ENCODE data around the gene HOPX. TPM values are rescaled to one million over a fixed set of nuclear protein-coding genes. Genes with fewer than 3 reads are reported as not detected.
A peak's percentile ranks its signal among the peaks of the same experiment; 100 is the strongest.
"Not testable (repeated sequence)": the region's sequence is repeated elsewhere in the genome, so short reads cannot be mapped to it uniquely, and the experiment has no call there.

Gene HOPX
- total and polyA plus RNA-seq, 2 of the 8 experiments (the other 6 are each of a cell fraction or from before 2014, with no cell fraction given): not detected

GRCh38 chr4:56605464-56605863 lies 75.6 kb downstream of the HOPX start:
- not testable (repeated sequence) for H4K20me1 ChIP-seq (replicated peaks in 1 of 2; ENCODE audit: control insufficient read depth in 1 of 2, insufficient read depth in 2 of 2, low read length in 2 of 2); H2BK12ac ChIP-seq (ENCODE audit: low read depth, low read length); H4K91ac ChIP-seq (replicated peaks; ENCODE audit: insufficient read length, low read length); H3K56ac ChIP-seq (replicated peaks; ENCODE audit: insufficient read length, low read depth, low read length); H2BK5ac ChIP-seq (ENCODE audit: low read depth, low read length); H3K9ac ChIP-seq (replicated peaks in 1 of 4; ENCODE audit: extremely low read depth in 1 of 4, low read depth in 3 of 4, low read length in 3 of 4); H3K4ac ChIP-seq (replicated peaks; ENCODE audit: insufficient read length, low read depth, low read length); H4K8ac ChIP-seq (ENCODE audit: extremely low read depth, insufficient read depth, low read length); H3K23ac ChIP-seq (ENCODE audit: insufficient read length); H3K18ac ChIP-seq (ENCODE audit: extremely low read depth, low read length); H3K23me2 ChIP-seq (ENCODE audit: low read depth, low read length); H3K4me1 ChIP-seq (replicated peaks in 1 of 4; ENCODE audit: control insufficient read depth in 3 of 4, insufficient read depth in 4 of 4, low read length in 3 of 4); H2BK20ac ChIP-seq (ENCODE audit: low read length); H3K27ac ChIP-seq (ENCODE audit: low read depth, low read length); H3K36me3 ChIP-seq (ENCODE audit: control insufficient read depth in 2 of 4, insufficient read depth in 4 of 4, low read length in 3 of 4); H2BK120ac ChIP-seq (replicated peaks; ENCODE audit: low read depth, low read length); H3K79me2 ChIP-seq (ENCODE audit: control insufficient read depth in 1 of 2, insufficient read depth in 2 of 2, low read length in 2 of 2); H2AFZ ChIP-seq (ENCODE audit: low read length); H4K5ac ChIP-seq (ENCODE audit: insufficient read length, low read depth, low read length); H3K14ac ChIP-seq (ENCODE audit: insufficient read length); H3K79me1 ChIP-seq (ENCODE audit: low read depth, low read length); H2BK15ac ChIP-seq (ENCODE audit: low read length); H3K9me3 ChIP-seq (ENCODE audit: insufficient read depth in 2 of 2, low read depth in 1 of 2, low read length in 1 of 2); H2AK5ac ChIP-seq (ENCODE audit: low read depth, low read length)
- peak; percentile 98 for FAIRE-seq
- DNase-seq (ENCODE audit: low read depth in 1 of 2, low spot score in 2 of 2): peak in 1 of 2 experiments; percentile 53
- peaks cover 26 to 61% (median 38%) of the 10 kb centered on the region in 4 experiments for H3K27me3 ChIP-seq (replicated peaks in 1 of 4; ENCODE audit: control insufficient read depth in 3 of 4, extremely low read depth in 1 of 4, insufficient read depth in 3 of 4, low read length in 3 of 4)
- ChIA-PET CTCF (ENCODE audit: partially characterized antibody) (interaction anchor here (0.6 to 1.1 kb wide), 2 partner anchors 9 to 228 kb away, joined by 5 read pairs; no protein-coding TSS in a partner anchor), POLR2A (ENCODE audit: partially characterized antibody) (interaction anchor here (0.6 kb wide), 1 partner anchor 24 kb away, joined by 3 read pairs; no protein-coding TSS in a partner anchor)
- 0% methylated on average over 4 of the region's 4 CpGs; no CpG with 5 or more reads in 1 of the 2 experiments for WGBS, 2 experiments (ENCODE audit: extremely low coverage in 1 of 2, insufficient coverage in 1 of 2, insufficient read length in 1 of 2, insufficient replicate concordance in 2 of 2, low coverage in 1 of 2, low lambda C conversion rate in 2 of 2, missing lambda C conversion rate in 1 of 2)
- peak; percentile 76 for TF ChIP-seq NANOG (IDR thresholded peaks at IDR 0.05; ENCODE audit: insufficient read depth, low read depth, low read length, poor library complexity, severe bottlenecking)
- 0 out of 2 replicates have a peak, but pooled peaks have one; percentile 27 for TF ChIP-seq POU5F1 (IDR thresholded peaks at IDR 0.05; ENCODE audit: low read depth, low read length)
- peak; percentile 68 for TF ChIP-seq SP1 (IDR thresholded peaks at IDR 0.05; ENCODE audit: low read depth, low read length)
- H3K4me3 ChIP-seq (ENCODE audit: extremely low read depth in 1 of 4, insufficient read depth in 2 of 4, low read depth in 3 of 4, low read length in 4 of 4): peak overlapping the region in 1 of 4 experiments; percentile 47; a peak in 3 of 8 replicates
- peak overlapping the region; percentile 25 to 58; a peak in 3 of 4 replicates for H3K4me2 ChIP-seq (ENCODE audit: insufficient read depth in 1 of 2, low read depth in 2 of 2, low read length in 2 of 2)

All from H1 (cell line).